Cardiac muscle cell (in vitro differentiated cells and primary cell): ENCODE data around the gene BRD7. TPM values are rescaled to one million over a fixed set of nuclear protein-coding genes. Genes with fewer than 3 reads are reported as not detected.
A peak's percentile ranks its signal among the peaks of the same experiment; 100 is the strongest.

Source experiments
- DNase-seq, 2 donors: peaks; one replicate each; pipeline versions ENCODE4 v3.0.0 to v3.0.0-alpha.2; 2010 to 2017; ENCODE audit warnings: low read depth in 1 of 2, low spot score in 1 of 2
- H3K27ac ChIP-seq: fragments of 200-600 bp; sonication (generic); 2 replicates; pipeline ENCODE4 v1.5.1; 2016
- H3K27me3 ChIP-seq: fragments of 200-600 bp; sonication (generic); 2 replicates; pipeline ENCODE4 v1.6.0; 2016; ENCODE audit warnings: control low read depth
- H3K36me3 ChIP-seq: fragments of 200-600 bp; sonication (generic); 2 replicates; pipeline ENCODE4 v1.5.1; 2016; ENCODE audit warnings: control low read depth
- H3K4me1 ChIP-seq: fragments of 200-600 bp; sonication (generic); 2 replicates; pipeline ENCODE4 v1.8.1; 2017; ENCODE audit warnings: low read depth, mild to moderate bottlenecking, mixed run types
- H3K4me3 ChIP-seq: fragments of 200-600 bp; sonication (generic); 2 replicates; pipeline ENCODE4 v1.5.1; 2016; ENCODE audit warnings: mild to moderate bottlenecking
- H3K9me3 ChIP-seq: fragments of 200-600 bp; sonication (generic); 2 replicates; pipeline ENCODE4 v1.5.1; 2017; ENCODE audit warnings: low read depth, mild to moderate bottlenecking, control low read depth
- polyA plus RNA-seq: library from polyadenylated mRNA; unstranded; fragments of >200 nt; fragmentation: Nextera tagmentation; extraction: Ambion mirVana; gene quantifications from 2 replicates; pipeline ENCODE4 v1.2.1, GENCODE V29; 2016
- total RNA-seq: library from RNA; depleted of rRNA; stranded (reverse); fragments of >200 nt; gene quantifications from 2 replicates; pipeline ENCODE4 v1.2.3, GENCODE V29; 2016
- TF ChIP-seq, protein P1 (sequence below): IDR thresholded peaks from 2 replicates; pipeline ENCODE4 v1.5.1; 2012; ENCODE audit warnings: low read depth, mild to moderate bottlenecking, low read length

BRD7 gene
- total and polyA plus RNA-seq, 2 experiments from 2014 or later, result 80.1 to 89.2 TPM

DNA sequence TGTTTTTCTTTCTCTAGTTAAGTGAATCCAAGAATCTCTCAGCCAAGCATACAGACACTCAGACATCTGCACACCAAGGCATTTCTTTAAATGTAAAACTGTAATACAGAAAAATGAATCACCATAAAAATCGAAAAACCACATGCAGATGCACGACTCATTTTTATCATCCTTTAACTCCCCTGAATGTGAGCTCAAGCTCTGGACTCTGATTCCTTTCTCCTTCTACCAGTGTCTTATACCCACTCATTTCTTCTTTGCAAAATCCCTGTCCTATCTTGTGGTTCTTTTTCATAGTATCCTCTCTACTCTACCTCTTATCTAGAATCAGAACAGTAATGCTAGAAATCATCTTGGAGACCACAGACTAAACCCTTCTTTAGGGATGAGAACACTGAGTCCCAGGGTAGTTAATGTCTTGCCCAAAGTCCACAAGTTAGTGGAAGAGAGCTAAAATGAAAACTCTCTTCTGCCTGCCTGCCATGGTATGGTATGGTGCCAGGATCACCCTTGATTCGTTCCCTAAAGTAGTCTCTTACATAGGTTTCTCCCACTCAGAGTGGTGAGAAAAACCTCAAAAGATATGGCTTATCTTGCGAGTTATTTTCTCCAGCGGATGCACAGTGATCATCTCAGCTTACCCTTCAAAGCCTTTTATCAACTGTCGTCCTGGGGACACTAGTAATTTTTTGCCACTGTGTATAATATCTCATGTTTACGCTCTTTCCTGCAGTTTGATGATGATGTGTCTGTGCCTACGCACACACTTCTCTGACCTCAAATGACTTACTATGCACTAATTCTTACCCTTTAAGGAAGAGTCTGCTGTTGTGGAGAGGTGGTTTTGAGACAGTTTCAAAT is 30.2 kb downstream of the BRD7 start:
- TF ChIP-seq, protein P1, sequence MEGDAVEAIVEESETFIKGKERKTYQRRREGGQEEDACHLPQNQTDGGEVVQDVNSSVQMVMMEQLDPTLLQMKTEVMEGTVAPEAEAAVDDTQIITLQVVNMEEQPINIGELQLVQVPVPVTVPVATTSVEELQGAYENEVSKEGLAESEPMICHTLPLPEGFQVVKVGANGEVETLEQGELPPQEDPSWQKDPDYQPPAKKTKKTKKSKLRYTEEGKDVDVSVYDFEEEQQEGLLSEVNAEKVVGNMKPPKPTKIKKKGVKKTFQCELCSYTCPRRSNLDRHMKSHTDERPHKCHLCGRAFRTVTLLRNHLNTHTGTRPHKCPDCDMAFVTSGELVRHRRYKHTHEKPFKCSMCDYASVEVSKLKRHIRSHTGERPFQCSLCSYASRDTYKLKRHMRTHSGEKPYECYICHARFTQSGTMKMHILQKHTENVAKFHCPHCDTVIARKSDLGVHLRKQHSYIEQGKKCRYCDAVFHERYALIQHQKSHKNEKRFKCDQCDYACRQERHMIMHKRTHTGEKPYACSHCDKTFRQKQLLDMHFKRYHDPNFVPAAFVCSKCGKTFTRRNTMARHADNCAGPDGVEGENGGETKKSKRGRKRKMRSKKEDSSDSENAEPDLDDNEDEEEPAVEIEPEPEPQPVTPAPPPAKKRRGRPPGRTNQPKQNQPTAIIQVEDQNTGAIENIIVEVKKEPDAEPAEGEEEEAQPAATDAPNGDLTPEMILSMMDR, result no peak
- H3K36me3 ChIP-seq, result peaks cover 28% of the 10 kb centered on the region
- no peak overlapping the region for H3K4me3 ChIP-seq
- peak in 1 of 2 donors; percentile 20 for DNase-seq
- H3K27ac ChIP-seq, result no peak overlapping the region
- no peaks in the 10 kb centered on the region for H3K4me1 ChIP-seq
- H3K9me3 ChIP-seq, result no peaks in the 10 kb centered on the region
- H3K27me3 ChIP-seq, result no peaks in the 10 kb centered on the region

DNA sequence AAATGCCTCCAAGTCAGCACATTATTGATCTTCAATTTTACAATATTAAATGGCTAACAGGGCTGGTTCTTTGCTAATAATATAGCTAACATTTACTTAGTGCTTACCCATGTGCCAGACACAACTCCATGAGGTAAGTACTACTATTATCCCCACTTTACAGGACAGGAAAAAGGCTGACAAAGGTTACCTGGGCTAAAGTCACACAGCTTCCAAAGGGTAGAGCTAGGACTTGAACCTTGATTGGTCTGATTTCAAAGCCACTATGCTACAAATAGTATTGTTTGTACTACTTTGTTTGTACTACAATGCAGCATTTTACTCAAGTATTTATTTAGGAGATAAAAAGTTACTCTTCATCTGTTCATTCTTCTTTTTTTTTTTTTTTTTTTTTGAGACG is 31.9 kb downstream of the BRD7 start:
- H3K27ac ChIP-seq, result no peak overlapping the region
- DNase-seq, result no peak
- H3K36me3 ChIP-seq, result peaks cover 19% of the 10 kb centered on the region
- no peaks in the 10 kb centered on the region for H3K4me1 ChIP-seq
- no peaks in the 10 kb centered on the region for H3K27me3 ChIP-seq
- TF ChIP-seq, protein P1, result no peak
- no peak overlapping the region for H3K4me3 ChIP-seq
- H3K9me3 ChIP-seq, result no peaks in the 10 kb centered on the region

DNA sequence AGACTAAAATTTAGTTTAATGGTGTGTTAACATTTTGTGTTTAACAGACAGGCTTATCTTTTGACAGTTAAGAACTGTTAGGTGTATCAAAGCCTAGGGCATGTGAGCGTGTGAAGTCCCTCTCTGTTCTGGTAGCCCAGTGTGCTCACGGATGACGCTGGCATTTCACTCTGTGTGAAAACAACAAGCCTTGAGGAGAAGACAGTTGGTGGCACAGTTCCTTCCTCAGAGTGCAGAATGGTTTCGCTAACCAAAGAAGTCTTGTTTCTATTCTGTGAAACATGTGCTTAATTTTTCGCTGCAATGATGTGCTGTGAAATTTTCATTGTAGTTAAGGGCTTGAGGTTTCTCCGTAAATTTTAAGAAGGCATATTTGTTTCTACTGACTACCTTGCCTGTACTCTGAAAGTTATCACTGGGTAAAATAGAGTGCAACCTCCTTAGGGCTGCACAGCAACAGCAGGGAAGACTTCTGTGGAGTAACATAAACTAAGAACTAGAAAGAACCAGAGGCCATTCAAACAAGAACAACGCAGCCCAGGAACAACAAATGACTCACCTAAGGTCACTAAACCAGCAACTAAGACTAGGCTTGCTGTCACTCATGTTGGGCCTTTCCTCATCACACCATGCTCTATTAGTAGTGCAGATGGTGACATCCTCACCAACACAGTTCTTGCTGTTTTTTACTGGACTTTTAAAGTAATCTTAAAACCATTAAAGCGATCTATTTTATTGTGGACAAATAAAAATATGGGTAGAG is 33.4 kb downstream of the BRD7 start:
- peaks cover 13% of the 10 kb centered on the region for H3K36me3 ChIP-seq
- H3K4me3 ChIP-seq, result no peak overlapping the region

DNA sequence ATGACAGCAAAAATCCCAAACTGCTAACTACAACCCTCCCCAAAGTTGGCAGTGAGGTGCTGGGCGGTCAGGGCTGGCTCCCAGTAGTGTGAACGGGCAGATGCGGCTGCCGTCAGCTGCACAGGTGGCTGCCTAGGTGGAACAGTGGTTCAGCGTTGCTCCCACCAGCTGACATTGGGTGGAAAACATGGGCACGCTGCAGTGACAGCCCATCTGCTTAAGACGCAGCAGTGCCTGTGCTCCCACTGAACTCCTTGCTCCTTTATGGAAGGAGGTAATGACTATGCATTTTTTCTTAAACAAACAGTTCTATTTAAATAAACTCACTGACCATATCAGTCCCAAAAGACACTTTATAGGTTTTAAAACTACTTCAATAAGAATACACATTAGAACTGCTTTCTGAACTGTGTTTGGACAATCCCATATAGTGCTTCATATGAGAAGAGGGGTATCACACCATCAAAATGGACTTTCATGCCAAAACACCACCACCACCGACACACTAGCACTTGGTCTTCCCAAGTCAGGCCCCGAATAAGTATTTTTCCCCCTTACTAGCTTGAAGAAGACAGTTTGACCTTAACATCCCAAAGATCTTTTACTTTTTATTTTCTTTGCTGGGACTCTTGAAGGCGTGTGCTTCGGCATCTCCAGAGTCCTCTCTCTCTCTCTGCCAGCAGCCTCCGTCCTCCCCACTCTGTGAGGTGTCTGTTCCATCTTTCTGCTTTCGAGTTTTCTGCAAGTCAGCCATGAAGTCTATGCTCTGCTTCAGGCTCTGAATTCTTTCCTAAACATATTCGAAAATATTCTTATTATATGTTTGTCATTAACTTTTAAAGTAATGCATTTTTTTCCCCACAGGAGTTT is 34.4 kb downstream of the BRD7 start:
- Histone ChIP-seq H3K27me3 (no peaks in the 10 kb centered on the region), H3K36me3 (peaks cover 12% of the 10 kb centered on the region), H3K4me1 (no peaks in the 10 kb centered on the region), H3K9me3 (no peaks in the 10 kb centered on the region), H3K4me3 (no peak overlapping the region), H3K27ac (peak overlapping the region; percentile 19)
- TF ChIP-seq, protein P1, result no peak
- no peak for DNase-seq

More for the DNA sequence above, 33.4 kb downstream of the BRD7 start:
- Histone ChIP-seq H3K9me3 (no peaks in the 10 kb centered on the region), H3K27ac (no peak overlapping the region), H3K27me3 (no peaks in the 10 kb centered on the region), H3K4me1 (no peaks in the 10 kb centered on the region)
- TF ChIP-seq, protein P1, result no peak
- DNase-seq, result no peak

DNA sequence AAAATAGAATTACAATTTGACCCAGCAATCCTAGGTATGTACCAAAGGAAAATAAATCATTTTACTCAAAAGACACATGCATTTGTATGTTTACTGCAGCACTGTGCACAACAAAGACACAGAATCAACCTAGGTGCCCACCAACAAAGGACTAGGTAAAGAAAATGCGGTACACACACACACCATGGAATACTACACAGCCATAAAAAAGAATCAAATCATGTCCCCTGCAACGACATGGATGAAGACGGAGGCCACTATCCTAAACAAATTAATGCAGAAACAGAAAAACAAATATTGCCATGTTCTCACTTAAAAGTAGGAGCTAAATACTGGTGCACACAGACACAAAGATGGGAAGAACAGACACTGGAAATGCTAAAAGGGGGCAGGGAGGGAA is 36.2 kb downstream of the BRD7 start:
- no peaks in the 10 kb centered on the region for H3K4me1 ChIP-seq
- H3K27ac ChIP-seq, result no peak overlapping the region
- H3K9me3 ChIP-seq, result no peaks in the 10 kb centered on the region
- TF ChIP-seq, protein P1, result no peak
- peaks cover 3% of the 10 kb centered on the region for H3K36me3 ChIP-seq
- no peak overlapping the region for H3K4me3 ChIP-seq
- H3K27me3 ChIP-seq, result no peaks in the 10 kb centered on the region
- no peak for DNase-seq
